Activated naive CD4-positive, alpha-beta T cell treated with anti-CD3 and anti-CD28 coated beads, Interleukin-2, amount 50 U/mL, for 24 hours (primary cell): ENCODE data around the gene GALNT2.
A peak's percentile ranks its signal among the peaks of the same experiment; 100 is the strongest.

ENCODE experiments used
- H3K27ac Mint-ChIP-seq: one replicate; pipeline ENCODE4 v1.8.0; 2021; ENCODE audit warnings: mild to moderate bottlenecking, mixed read lengths
- H3K27me3 Mint-ChIP-seq: one replicate; pipeline ENCODE4 v1.8.0; 2021; ENCODE audit warnings: mixed read lengths
- H3K36me3 Mint-ChIP-seq: one replicate; pipeline ENCODE4 v1.8.0; 2021; ENCODE audit warnings: mixed read lengths
- H3K4me1 Mint-ChIP-seq: one replicate; pipeline ENCODE4 v1.8.0; 2021; ENCODE audit warnings: mixed read lengths
- H3K4me3 Mint-ChIP-seq: one replicate; pipeline ENCODE4 v1.8.0; 2021; ENCODE audit warnings: mild to moderate bottlenecking, mixed read lengths
- H3K9me3 Mint-ChIP-seq: one replicate; pipeline ENCODE4 v1.8.0; 2021; ENCODE audit warnings: mixed read lengths

GALNT2 gene

GRCh38 chr1:230207598-230207997 is 140.6 kb downstream of the GALNT2 start:
- peaks cover 24% of the 10 kb centered on the region for H3K36me3 Mint-ChIP-seq

GRCh38 chr1:230208619-230209261 is 141.7 kb downstream of the GALNT2 start:
- no peaks in the 10 kb centered on the region for H3K27me3 Mint-ChIP-seq
- peak overlapping the region; percentile 21 for H3K4me3 Mint-ChIP-seq
- H3K27ac Mint-ChIP-seq = peak overlapping the region; percentile 93
- H3K9me3 Mint-ChIP-seq = no peaks in the 10 kb centered on the region
- H3K4me1 Mint-ChIP-seq = peaks cover 49% of the 10 kb centered on the region
- peaks cover 24% of the 10 kb centered on the region for H3K36me3 Mint-ChIP-seq

More at GRCh38 chr1:230207598-230207997, 140.6 kb downstream of the GALNT2 start:
- no peaks in the 10 kb centered on the region for H3K27me3 Mint-ChIP-seq
- no peak overlapping the region for H3K27ac Mint-ChIP-seq
- H3K4me1 Mint-ChIP-seq = peaks cover 39% of the 10 kb centered on the region
- no peak overlapping the region for H3K4me3 Mint-ChIP-seq
- H3K9me3 Mint-ChIP-seq = no peaks in the 10 kb centered on the region

GRCh38 chr1:230210326-230210980 is 143.4 kb downstream of the GALNT2 start:
- H3K27ac Mint-ChIP-seq = peak overlapping the region; percentile 6
- peaks cover 21% of the 10 kb centered on the region for H3K36me3 Mint-ChIP-seq
- H3K4me3 Mint-ChIP-seq = no peak overlapping the region
- H3K4me1 Mint-ChIP-seq = peaks cover 56% of the 10 kb centered on the region
- H3K27me3 Mint-ChIP-seq = no peaks in the 10 kb centered on the region
- H3K9me3 Mint-ChIP-seq = no peaks in the 10 kb centered on the region

- Mint-ChIP-seq H3K9me3 (no peaks in the 10 kb centered on the region), H3K27me3 (no peaks in the 10 kb centered on the region), H3K27ac (no peak overlapping the region), H3K36me3 (peaks cover 20% of the 10 kb centered on the region), H3K4me1 (peaks cover 56% of the 10 kb centered on the region), H3K4me3 (no peak overlapping the region)
Measured at GRCh38 chr1:230210981-230211336, 143.9 kb downstream of the GALNT2 start.

GRCh38 chr1:230211436-230212145 is 144.6 kb downstream of the GALNT2 start:
- Mint-ChIP-seq H3K4me1 (peaks cover 56% of the 10 kb centered on the region), H3K9me3 (no peaks in the 10 kb centered on the region), H3K27ac (no peak overlapping the region), H3K4me3 (no peak overlapping the region), H3K27me3 (no peaks in the 10 kb centered on the region), H3K36me3 (peaks cover 23% of the 10 kb centered on the region)

- H3K27me3 Mint-ChIP-seq = no peaks in the 10 kb centered on the region
- H3K4me1 Mint-ChIP-seq = peaks cover 56% of the 10 kb centered on the region
- H3K4me3 Mint-ChIP-seq = no peak overlapping the region
- H3K27ac Mint-ChIP-seq = no peak overlapping the region
- H3K36me3 Mint-ChIP-seq = peaks cover 21% of the 10 kb centered on the region
- H3K9me3 Mint-ChIP-seq = no peaks in the 10 kb centered on the region
Measured at GRCh38 chr1:230212405-230212936, 145.4 kb downstream of the GALNT2 start.

GRCh38 chr1:230215031-230215430 is 148.0 kb downstream of the GALNT2 start:
- H3K4me3 Mint-ChIP-seq = no peak overlapping the region
- H3K27me3 Mint-ChIP-seq = no peaks in the 10 kb centered on the region
- peaks cover 29% of the 10 kb centered on the region for H3K36me3 Mint-ChIP-seq
- no peaks in the 10 kb centered on the region for H3K9me3 Mint-ChIP-seq
- peaks cover 52% of the 10 kb centered on the region for H3K4me1 Mint-ChIP-seq
- H3K27ac Mint-ChIP-seq = no peak overlapping the region

GRCh38 chr1:230215529-230215928 is 148.5 kb downstream of the GALNT2 start:
- Mint-ChIP-seq H3K4me1 (peaks cover 47% of the 10 kb centered on the region), H3K27ac (no peak overlapping the region), H3K9me3 (no peaks in the 10 kb centered on the region), H3K27me3 (no peaks in the 10 kb centered on the region), H3K36me3 (peaks cover 29% of the 10 kb centered on the region), H3K4me3 (no peak overlapping the region)

- no peaks in the 10 kb centered on the region for H3K27me3 Mint-ChIP-seq
- H3K36me3 Mint-ChIP-seq = peaks cover 27% of the 10 kb centered on the region
- H3K4me3 Mint-ChIP-seq = no peak overlapping the region
- H3K4me1 Mint-ChIP-seq = peaks cover 43% of the 10 kb centered on the region
- no peaks in the 10 kb centered on the region for H3K9me3 Mint-ChIP-seq
- H3K27ac Mint-ChIP-seq = no peak overlapping the region
Measured at GRCh38 chr1:230216896-230217295, 149.9 kb downstream of the GALNT2 start.

GRCh38 chr1:230218667-230219066 is 151.6 kb downstream of the GALNT2 start:
- peaks cover 23% of the 10 kb centered on the region for H3K36me3 Mint-ChIP-seq
- no peak overlapping the region for H3K4me3 Mint-ChIP-seq
- H3K27me3 Mint-ChIP-seq = no peaks in the 10 kb centered on the region
- no peak overlapping the region for H3K27ac Mint-ChIP-seq
- no peaks in the 10 kb centered on the region for H3K9me3 Mint-ChIP-seq
- peaks cover 33% of the 10 kb centered on the region for H3K4me1 Mint-ChIP-seq

- H3K4me3 Mint-ChIP-seq = no peak overlapping the region
- peaks cover 22% of the 10 kb centered on the region for H3K36me3 Mint-ChIP-seq
- no peaks in the 10 kb centered on the region for H3K27me3 Mint-ChIP-seq
- H3K4me1 Mint-ChIP-seq = peaks cover 30% of the 10 kb centered on the region
- no peak overlapping the region for H3K27ac Mint-ChIP-seq
- no peaks in the 10 kb centered on the region for H3K9me3 Mint-ChIP-seq
Measured at GRCh38 chr1:230219174-230220067, 152.4 kb downstream of the GALNT2 start.

GRCh38 chr1:230220478-230220877 is 153.4 kb downstream of the GALNT2 start:
- H3K27me3 Mint-ChIP-seq = no peaks in the 10 kb centered on the region
- H3K4me1 Mint-ChIP-seq = peaks cover 25% of the 10 kb centered on the region
- no peaks in the 10 kb centered on the region for H3K9me3 Mint-ChIP-seq
- no peak overlapping the region for H3K4me3 Mint-ChIP-seq
- peaks cover 22% of the 10 kb centered on the region for H3K36me3 Mint-ChIP-seq
- no peak overlapping the region for H3K27ac Mint-ChIP-seq

GRCh38 chr1:230220907-230221306 is 153.9 kb downstream of the GALNT2 start:
- Mint-ChIP-seq H3K27ac (no peak overlapping the region), H3K4me1 (peaks cover 25% of the 10 kb centered on the region), H3K9me3 (no peaks in the 10 kb centered on the region), H3K27me3 (no peaks in the 10 kb centered on the region), H3K4me3 (no peak overlapping the region), H3K36me3 (peaks cover 22% of the 10 kb centered on the region)

- Mint-ChIP-seq H3K27me3 (no peaks in the 10 kb centered on the region), H3K27ac (no peak overlapping the region), H3K4me3 (no peak overlapping the region), H3K36me3 (peaks cover 20% of the 10 kb centered on the region), H3K4me1 (peaks cover 25% of the 10 kb centered on the region), H3K9me3 (no peaks in the 10 kb centered on the region)
Measured at GRCh38 chr1:230222678-230223077, 155.6 kb downstream of the GALNT2 start.
